ENCODE measurements around the gene NT5DC3. TPM values are rescaled to one million over a fixed set of nuclear protein-coding genes. Genes with fewer than 3 reads are reported as not detected.
A peak's percentile ranks its signal among the peaks of the same experiment; 100 is the strongest.

Gene NT5DC3
- polyA plus RNA-seq (2013, experiment 1 of 2), result 3.9 TPM
- polyA plus RNA-seq (2013, experiment 2 of 2), result 3.4 TPM

DNA sequence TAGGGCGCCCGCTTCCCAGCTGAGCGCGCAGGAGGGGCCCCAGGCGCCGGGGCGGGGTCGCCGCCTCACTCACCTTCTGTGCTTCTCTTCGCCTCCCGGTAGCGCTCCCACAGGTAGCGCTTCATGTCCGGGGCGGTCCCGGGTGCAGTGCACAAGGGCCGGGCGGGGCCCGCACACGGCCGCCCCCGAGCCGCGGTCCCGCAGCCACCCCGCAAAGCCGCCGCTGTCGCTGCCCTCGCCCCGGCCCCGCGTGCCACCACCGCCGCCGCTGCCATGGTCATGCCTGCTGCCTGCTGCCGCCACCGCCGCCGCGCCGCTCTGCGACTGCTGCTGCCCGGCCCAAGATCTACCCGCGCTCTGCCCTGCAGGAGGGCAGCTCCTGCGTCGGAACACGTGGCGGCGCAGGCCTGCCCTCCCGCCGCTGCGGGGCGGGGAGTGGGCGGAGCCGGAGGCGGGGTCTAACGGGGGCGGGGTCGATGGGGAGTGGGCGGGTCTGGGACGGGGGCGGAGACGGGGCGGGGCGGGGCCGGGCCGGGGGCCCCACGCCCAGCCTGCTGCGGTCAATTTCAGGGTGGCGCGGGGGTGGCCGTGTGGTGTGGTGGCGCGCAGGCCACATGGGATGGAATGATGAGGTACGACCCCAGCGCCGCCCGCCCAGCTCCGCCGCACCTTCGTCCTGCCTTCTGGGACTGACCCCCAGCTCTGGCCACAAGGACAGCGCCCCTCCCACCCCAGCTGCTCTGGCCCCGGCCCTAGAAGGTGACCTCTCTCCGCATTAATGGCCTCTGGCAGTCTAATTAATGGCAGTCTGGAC is at the start of gene NT5DC3:
Gene NT5DC3 (minus strand): TSS at position 359 of the 814 bp plus-strand sequence. CDS start 78 bp downstream, at position 281.
- under 1% methylated on average over 86 of the region's 86 CpGs for WGBS
- Histone ChIP-seq H3K27ac (ENCODE audit: low read depth, low read length) (no peak within 1 kb of the TSS), H3K36me3 (ENCODE audit: insufficient read depth, low read length) (no peaks in the 10 kb centered on the region), H3K9me3 (ENCODE audit: insufficient read depth, low read depth, low read length) (no peaks in the 10 kb centered on the region), H3K4me1 (ENCODE audit: insufficient read depth, low read length) (0 out of 2 replicates have a peak, but pooled peaks cover 5% of the 10 kb centered on the region), H3K27me3 (ENCODE audit: insufficient read depth, low read length) (peaks cover 12% of the 10 kb centered on the region), H3K9ac (ENCODE audit: low read depth, low read length) (peak within 1 kb of the TSS; percentile 84), H3K4me3 (ENCODE audit: low read length) (peak within 1 kb of the TSS; percentile 90)

- Histone ChIP-seq H3K9ac (ENCODE audit: low read depth, low read length) (no peak overlapping the region), H3K27me3 (ENCODE audit: insufficient read depth, low read length) (no peaks in the 10 kb centered on the region), H3K4me1 (ENCODE audit: insufficient read depth, low read length) (no peaks in the 10 kb centered on the region), H3K4me3 (ENCODE audit: low read length) (no peak overlapping the region), H3K9me3 (ENCODE audit: insufficient read depth, low read depth, low read length) (no peaks in the 10 kb centered on the region), H3K27ac (ENCODE audit: low read depth, low read length) (no peak overlapping the region), H3K36me3 (ENCODE audit: insufficient read depth, low read length) (no peaks in the 10 kb centered on the region)
- whole genome bisulfite sequencing, result 85% methylated on average over 1 of the region's 1 CpG
Observed at GRCh38 chr12:103887738-103888137, 46.7 kb upstream of the NT5DC3 start.

DNA sequence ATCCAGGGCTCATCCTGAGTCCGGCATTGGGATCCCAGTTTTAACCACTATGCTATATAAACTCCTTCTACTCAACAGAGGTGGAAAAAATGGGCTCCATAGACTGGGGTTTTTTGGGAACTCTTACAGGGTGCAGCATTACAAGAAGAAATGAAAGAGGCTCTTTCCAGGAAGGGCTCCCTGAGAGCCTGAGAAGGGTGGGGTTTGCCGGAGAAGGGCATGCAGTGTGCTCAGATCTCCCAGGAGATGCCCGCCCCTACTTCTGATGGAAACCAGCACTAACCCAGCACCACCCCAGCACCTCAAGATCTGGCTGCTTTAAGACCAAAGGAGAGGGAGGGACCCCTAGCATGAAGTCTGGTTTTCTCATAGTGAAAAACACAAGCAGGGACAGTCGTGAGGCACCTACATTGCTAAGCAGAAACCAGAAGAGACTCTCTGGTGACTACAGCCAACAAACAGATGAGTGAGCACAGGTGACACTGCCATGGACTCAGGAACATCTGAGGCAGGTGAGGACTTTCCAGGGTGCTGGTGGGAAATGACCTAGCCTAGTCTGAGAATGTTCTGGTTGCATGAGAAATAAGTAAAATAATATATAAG is 45.3 kb upstream of the NT5DC3 start:
- 50% methylated on average over 4 of the region's 4 CpGs for WGBS
- no peaks in the 10 kb centered on the region for H3K9me3 ChIP-seq (ENCODE audit: insufficient read depth, low read depth, low read length)
- no peak overlapping the region for H3K9ac ChIP-seq (ENCODE audit: low read depth, low read length)
- H3K4me3 ChIP-seq (ENCODE audit: low read length), result no peak overlapping the region
- H3K27ac ChIP-seq (ENCODE audit: low read depth, low read length), result no peak overlapping the region
- H3K4me1 ChIP-seq (ENCODE audit: insufficient read depth, low read length), result no peaks in the 10 kb centered on the region
- no peaks in the 10 kb centered on the region for H3K27me3 ChIP-seq (ENCODE audit: insufficient read depth, low read length)
- no peaks in the 10 kb centered on the region for H3K36me3 ChIP-seq (ENCODE audit: insufficient read depth, low read length)

GRCh38 chr12:103884316-103884715 is 43.3 kb upstream of the NT5DC3 start:
- Histone ChIP-seq H3K27ac (ENCODE audit: low read depth, low read length) (no peak overlapping the region), H3K9me3 (ENCODE audit: insufficient read depth, low read depth, low read length) (no peaks in the 10 kb centered on the region), H3K27me3 (ENCODE audit: insufficient read depth, low read length) (no peaks in the 10 kb centered on the region), H3K4me3 (ENCODE audit: low read length) (no peak overlapping the region), H3K36me3 (ENCODE audit: insufficient read depth, low read length) (no peaks in the 10 kb centered on the region), H3K4me1 (ENCODE audit: insufficient read depth, low read length) (peaks cover 2% of the 10 kb centered on the region; the same call in 1 of the 2 replicates), H3K9ac (ENCODE audit: low read depth, low read length) (no peak overlapping the region)
- 52% methylated on average over 4 of the region's 4 CpGs for WGBS

DNA sequence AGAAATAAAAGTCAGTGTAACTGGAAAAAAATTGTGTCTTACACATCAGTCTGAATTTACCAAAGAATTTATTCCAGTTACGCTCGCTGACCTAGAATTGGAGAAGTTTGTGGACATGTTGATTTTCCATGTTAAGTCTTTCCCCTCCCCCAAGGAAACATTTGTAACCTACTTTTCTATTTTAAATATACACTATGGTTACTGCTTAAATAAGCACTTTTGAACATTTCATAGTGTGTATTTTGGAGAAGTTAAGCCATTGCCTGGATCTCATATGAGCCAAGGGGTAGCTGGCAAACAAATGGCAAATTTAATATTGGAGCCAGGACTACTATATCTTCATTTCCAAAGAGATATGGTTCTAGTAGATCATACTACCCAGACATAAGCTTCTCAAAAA is 42.9 kb upstream of the NT5DC3 start:
- no peak overlapping the region for H3K27ac ChIP-seq (ENCODE audit: low read depth, low read length)
- no peaks in the 10 kb centered on the region for H3K36me3 ChIP-seq (ENCODE audit: insufficient read depth, low read length)
- no peaks in the 10 kb centered on the region for H3K27me3 ChIP-seq (ENCODE audit: insufficient read depth, low read length)
- no CpG with 5 or more reads among the region's 2 CpGs for WGBS
- no peaks in the 10 kb centered on the region for H3K9me3 ChIP-seq (ENCODE audit: insufficient read depth, low read depth, low read length)
- peaks cover 2% of the 10 kb centered on the region; the same call in 1 of the 2 replicates for H3K4me1 ChIP-seq (ENCODE audit: insufficient read depth, low read length)
- no peak overlapping the region for H3K4me3 ChIP-seq (ENCODE audit: low read length)
- H3K9ac ChIP-seq (ENCODE audit: low read depth, low read length), result no peak overlapping the region

- no peak overlapping the region for H3K4me3 ChIP-seq (ENCODE audit: low read length)
- H3K36me3 ChIP-seq (ENCODE audit: insufficient read depth, low read length), result no peaks in the 10 kb centered on the region
- no peak overlapping the region for H3K27ac ChIP-seq (ENCODE audit: low read depth, low read length)
- no peaks in the 10 kb centered on the region for H3K27me3 ChIP-seq (ENCODE audit: insufficient read depth, low read length)
- H3K4me1 ChIP-seq (ENCODE audit: insufficient read depth, low read length), result peaks cover 2% of the 10 kb centered on the region; the same call in 1 of the 2 replicates
- no peak overlapping the region for H3K9ac ChIP-seq (ENCODE audit: low read depth, low read length)
- no peaks in the 10 kb centered on the region for H3K9me3 ChIP-seq (ENCODE audit: insufficient read depth, low read depth, low read length)
- 63% methylated on average over 2 of the region's 2 CpGs for WGBS
Observed at GRCh38 chr12:103882861-103883596, 42.0 kb upstream of the NT5DC3 start.

DNA sequence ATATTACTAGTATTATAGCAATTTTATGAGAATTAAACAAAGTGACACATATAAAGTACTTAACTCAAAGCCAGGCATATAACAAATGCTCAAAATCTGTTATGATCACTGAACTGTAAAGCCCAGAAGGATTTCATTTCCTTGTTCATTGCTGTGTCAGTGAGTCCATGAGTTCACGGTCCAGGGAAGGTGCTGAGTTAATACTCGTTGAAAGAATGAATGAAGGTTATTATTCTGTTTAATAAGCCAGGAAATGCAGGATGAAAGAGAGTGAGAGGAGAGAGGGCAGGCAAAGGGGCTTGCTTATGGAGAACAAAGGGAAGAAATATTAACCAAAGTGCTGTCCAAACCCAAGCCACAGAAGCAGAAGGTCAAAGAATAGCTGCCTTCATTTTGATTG is 40.2 kb upstream of the NT5DC3 start:
- H3K36me3 ChIP-seq (ENCODE audit: insufficient read depth, low read length), result no peaks in the 10 kb centered on the region
- H3K9me3 ChIP-seq (ENCODE audit: insufficient read depth, low read depth, low read length), result no peaks in the 10 kb centered on the region
- H3K4me1 ChIP-seq (ENCODE audit: insufficient read depth, low read length), result peaks cover 2% of the 10 kb centered on the region; the same call in 1 of the 2 replicates
- WGBS, result 91% methylated on average over 2 of the region's 2 CpGs
- H3K27ac ChIP-seq (ENCODE audit: low read depth, low read length), result no peak overlapping the region
- H3K27me3 ChIP-seq (ENCODE audit: insufficient read depth, low read length), result no peaks in the 10 kb centered on the region
- no peak overlapping the region for H3K9ac ChIP-seq (ENCODE audit: low read depth, low read length)
- H3K4me3 ChIP-seq (ENCODE audit: low read length), result no peak overlapping the region

DNA sequence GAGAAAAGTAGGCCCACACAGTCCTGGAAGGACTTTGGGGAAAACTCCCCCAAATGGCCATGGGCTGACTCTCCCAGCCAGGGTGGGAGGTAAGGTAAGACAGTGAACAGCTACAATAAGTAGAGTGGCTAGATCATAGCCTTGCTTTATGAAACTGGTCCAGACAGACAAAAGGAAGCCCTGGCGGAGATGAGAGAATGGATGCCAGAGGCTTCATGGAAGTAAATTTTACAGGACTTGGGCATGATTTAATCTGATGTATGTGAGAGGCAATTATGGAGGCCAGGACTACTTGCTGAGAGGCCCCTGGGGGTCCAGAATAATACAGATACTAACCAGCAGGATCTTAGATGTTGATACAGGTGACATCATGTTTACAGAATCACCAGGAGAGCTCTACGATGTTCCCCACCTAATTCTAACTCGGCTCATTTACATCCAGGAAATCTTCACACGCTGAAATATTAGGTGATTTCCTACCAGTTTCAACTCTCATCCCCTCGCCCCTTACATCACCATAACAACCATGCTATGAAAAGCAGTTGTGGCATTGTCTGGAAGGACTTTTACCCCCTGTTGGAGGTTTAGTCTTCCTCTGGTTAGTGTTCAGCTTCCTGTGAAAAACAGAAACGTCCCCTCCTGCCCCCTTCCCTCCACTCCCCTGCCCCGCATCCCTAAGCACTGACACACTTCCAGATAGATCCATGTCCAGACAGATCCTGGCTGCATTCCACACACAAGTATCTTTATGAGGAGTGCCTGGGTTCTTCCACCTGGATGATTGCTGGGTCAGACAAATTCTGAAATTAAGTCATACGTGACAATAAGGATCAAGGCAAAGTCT is 39.5 kb upstream of the NT5DC3 start:
- no peak overlapping the region for H3K9ac ChIP-seq (ENCODE audit: low read depth, low read length)
- 52% methylated on average over 8 of the region's 8 CpGs for WGBS
- H3K9me3 ChIP-seq (ENCODE audit: insufficient read depth, low read depth, low read length), result no peaks in the 10 kb centered on the region
- H3K27ac ChIP-seq (ENCODE audit: low read depth, low read length), result no peak overlapping the region
- H3K36me3 ChIP-seq (ENCODE audit: insufficient read depth, low read length), result no peaks in the 10 kb centered on the region
- H3K27me3 ChIP-seq (ENCODE audit: insufficient read depth, low read length), result no peaks in the 10 kb centered on the region
- H3K4me3 ChIP-seq (ENCODE audit: low read length), result no peak overlapping the region
- H3K4me1 ChIP-seq (ENCODE audit: insufficient read depth, low read length), result peaks cover 2% of the 10 kb centered on the region; the same call in 1 of the 2 replicates

GRCh38 chr12:103879878-103880277 is 38.8 kb upstream of the NT5DC3 start:
- no peaks in the 10 kb centered on the region for H3K36me3 ChIP-seq (ENCODE audit: insufficient read depth, low read length)
- no peak overlapping the region for H3K9ac ChIP-seq (ENCODE audit: low read depth, low read length)
- no peaks in the 10 kb centered on the region for H3K9me3 ChIP-seq (ENCODE audit: insufficient read depth, low read depth, low read length)
- no peak overlapping the region for H3K27ac ChIP-seq (ENCODE audit: low read depth, low read length)
- WGBS, result 45% methylated on average over 2 of the region's 2 CpGs
- H3K4me3 ChIP-seq (ENCODE audit: low read length), result no peak overlapping the region
- H3K27me3 ChIP-seq (ENCODE audit: insufficient read depth, low read length), result no peaks in the 10 kb centered on the region
- peaks cover 2% of the 10 kb centered on the region; the same call in 1 of the 2 replicates for H3K4me1 ChIP-seq (ENCODE audit: insufficient read depth, low read length)

DNA sequence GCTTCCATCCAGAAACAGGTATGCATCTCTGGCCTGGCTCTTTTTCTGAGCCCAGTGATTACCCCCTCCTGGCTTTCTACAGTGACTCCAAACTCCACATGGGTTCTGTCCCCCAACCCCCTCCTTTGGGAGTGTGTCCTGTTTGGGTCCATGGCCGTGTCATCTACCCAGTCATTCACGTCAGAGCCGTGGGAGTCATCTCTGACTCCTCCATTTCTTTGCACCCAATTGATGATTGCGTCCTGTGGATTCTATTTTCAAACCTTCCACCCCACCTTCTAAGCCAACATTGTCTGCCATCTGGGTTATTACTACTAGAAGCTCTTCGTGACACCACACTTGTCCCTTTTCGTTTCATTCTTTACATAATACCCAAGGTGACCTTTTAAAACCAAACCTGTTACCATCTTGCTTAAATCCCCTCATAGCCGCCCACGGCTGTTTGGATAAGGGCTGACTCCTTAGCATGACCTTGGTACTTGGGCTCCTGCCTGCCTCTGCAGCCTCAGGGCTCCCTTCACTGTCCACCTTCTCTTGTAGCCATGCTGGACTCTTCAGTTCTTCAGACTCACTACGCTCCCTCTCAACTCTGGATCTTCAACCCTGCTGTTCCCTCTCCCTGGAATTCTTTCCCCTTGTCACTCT is 38.1 kb upstream of the NT5DC3 start:
- no peaks in the 10 kb centered on the region for H3K9me3 ChIP-seq (ENCODE audit: insufficient read depth, low read depth, low read length)
- H3K9ac ChIP-seq (ENCODE audit: low read depth, low read length), result no peak overlapping the region
- no peaks in the 10 kb centered on the region for H3K36me3 ChIP-seq (ENCODE audit: insufficient read depth, low read length)
- no peaks in the 10 kb centered on the region for H3K27me3 ChIP-seq (ENCODE audit: insufficient read depth, low read length)
- no peak overlapping the region for H3K27ac ChIP-seq (ENCODE audit: low read depth, low read length)
- H3K4me3 ChIP-seq (ENCODE audit: low read length), result no peak overlapping the region
- H3K4me1 ChIP-seq (ENCODE audit: insufficient read depth, low read length), result peaks cover 2% of the 10 kb centered on the region; the same call in 1 of the 2 replicates
- 80% methylated on average over 9 of the region's 9 CpGs for WGBS

All from HUES64 (cell line).